ENCODE data around the gene HP. TPM values are rescaled to one million over a fixed set of nuclear protein-coding genes. Genes with fewer than 3 reads are reported as not detected.

The HP gene
- total RNA-seq, 4 donors from 2014 or later: 2.9 to 3.4 TPM; not detected in 2

- no peaks in the 10 kb centered on the region for H3K9me3 ChIP-seq
- H3K36me3 ChIP-seq: peaks cover 0 to 62% of the 10 kb centered on the region in 2 donors
- WGBS, 2 donors (ENCODE audit: low coverage in 1 of 2): 90 to 91% methylated on average over 6 of the region's 6 CpGs
Measured at GRCh38 chr16:72027669-72028378, 26.5 kb upstream of the HP start.

GRCh38 chr16:72029567-72030271, 24.6 kb upstream of the HP start:
- peaks cover 0 to 52% of the 10 kb centered on the region in 2 donors for H3K36me3 ChIP-seq
- TF ChIP-seq CTCF (IDR thresholded peaks at IDR 0.05) (no peak), EP300 (IDR thresholded peaks at IDR 0.05) (no peak), POLR2AphosphoS5 (IDR thresholded peaks at IDR 0.05) (no peak), POLR2A (IDR thresholded peaks at IDR 0.05) (no peak)
- no peaks in the 10 kb centered on the region for H3K4me1 ChIP-seq
- H3K27me3 ChIP-seq: no peaks in the 10 kb centered on the region
- 87 to 89% methylated on average over 5 to 6 of the region's 7 CpGs for WGBS, 2 donors (ENCODE audit: low coverage in 1 of 2)
- no peak overlapping the region for H3K4me3 ChIP-seq
- ATAC-seq: no peak
- no peaks in the 10 kb centered on the region for H3K9me3 ChIP-seq
- no peak overlapping the region for H3K27ac ChIP-seq

More at GRCh38 chr16:72027669-72028378, 26.5 kb upstream of the HP start:
- H3K4me3 ChIP-seq: no peak overlapping the region
- ATAC-seq: no peak
- no peaks in the 10 kb centered on the region for H3K4me1 ChIP-seq
- TF ChIP-seq POLR2AphosphoS5 (IDR thresholded peaks at IDR 0.05) (no peak), POLR2A (IDR thresholded peaks at IDR 0.05) (no peak), EP300 (IDR thresholded peaks at IDR 0.05) (no peak)
- no peak overlapping the region for H3K27ac ChIP-seq
- no peaks in the 10 kb centered on the region for H3K27me3 ChIP-seq

- ATAC-seq: no peak
- Histone ChIP-seq H3K27ac (no peak overlapping the region), H3K27me3 (no peaks in the 10 kb centered on the region), H3K9me3 (no peaks in the 10 kb centered on the region), H3K4me1 (no peaks in the 10 kb centered on the region), H3K4me3 (no peak overlapping the region), H3K36me3 (peaks cover 0 to 37% of the 10 kb centered on the region in 2 donors)
- WGBS, 2 donors (ENCODE audit: low coverage in 1 of 2): 87 to 89% methylated on average over 3 to 4 of the region's 4 CpGs
- no peak for TF ChIP-seq POLR2AphosphoS5 (IDR thresholded peaks at IDR 0.05)
- no peak for TF ChIP-seq EP300 (IDR thresholded peaks at IDR 0.05)
- no peak for TF ChIP-seq POLR2A (IDR thresholded peaks at IDR 0.05)
- no peak for TF ChIP-seq CTCF (IDR thresholded peaks at IDR 0.05)
Measured at GRCh38 chr16:72033437-72033836, 20.9 kb upstream of the HP start.

- WGBS, 2 donors (ENCODE audit: low coverage in 1 of 2): 71 to 79% methylated on average over 4 to 5 of the region's 5 CpGs
- no peak for ATAC-seq
- Histone ChIP-seq H3K27ac (no peak overlapping the region), H3K27me3 (no peaks in the 10 kb centered on the region), H3K36me3 (peaks cover 0 to 40% of the 10 kb centered on the region in 2 donors), H3K4me1 (no peaks in the 10 kb centered on the region), H3K9me3 (no peaks in the 10 kb centered on the region), H3K4me3 (no peak overlapping the region)
- no peak for TF ChIP-seq CTCF (IDR thresholded peaks at IDR 0.05)
- no peak for TF ChIP-seq POLR2AphosphoS5 (IDR thresholded peaks at IDR 0.05)
- TF ChIP-seq EP300 (IDR thresholded peaks at IDR 0.05): no peak
Measured at GRCh38 chr16:72036098-72036497, 18.2 kb upstream of the HP start.

GRCh38 chr16:72042157-72042660, 12.1 kb upstream of the HP start:
- no peaks in the 10 kb centered on the region for H3K9me3 ChIP-seq
- peaks cover 0 to 49% of the 10 kb centered on the region in 2 donors for H3K36me3 ChIP-seq
- TF ChIP-seq EP300 (IDR thresholded peaks at IDR 0.05): no peak
- no peak for TF ChIP-seq POLR2A (IDR thresholded peaks at IDR 0.05)
- TF ChIP-seq POLR2AphosphoS5 (IDR thresholded peaks at IDR 0.05): no peak
- TF ChIP-seq CTCF (IDR thresholded peaks at IDR 0.05): no peak
- WGBS, 2 donors (ENCODE audit: low coverage in 1 of 2): 58% methylated on average over 2 of the region's 2 CpGs; no CpG with 5 or more reads in 1 of the 2 donors
- no peak overlapping the region for H3K27ac ChIP-seq
- H3K4me1 ChIP-seq: no peaks in the 10 kb centered on the region
- no peak overlapping the region for H3K4me3 ChIP-seq
- H3K27me3 ChIP-seq: no peaks in the 10 kb centered on the region
- no peak for ATAC-seq
